ENCODE data around the gene GIMAP8. TPM values are rescaled to one million over a fixed set of nuclear protein-coding genes. Genes with fewer than 3 reads are reported as not detected.

GIMAP8 gene
- total and polyA plus RNA-seq, 2 of the 8 experiments (the other 6 are each of a cell fraction or from before 2014, with no cell fraction given), result not detected

DNA sequence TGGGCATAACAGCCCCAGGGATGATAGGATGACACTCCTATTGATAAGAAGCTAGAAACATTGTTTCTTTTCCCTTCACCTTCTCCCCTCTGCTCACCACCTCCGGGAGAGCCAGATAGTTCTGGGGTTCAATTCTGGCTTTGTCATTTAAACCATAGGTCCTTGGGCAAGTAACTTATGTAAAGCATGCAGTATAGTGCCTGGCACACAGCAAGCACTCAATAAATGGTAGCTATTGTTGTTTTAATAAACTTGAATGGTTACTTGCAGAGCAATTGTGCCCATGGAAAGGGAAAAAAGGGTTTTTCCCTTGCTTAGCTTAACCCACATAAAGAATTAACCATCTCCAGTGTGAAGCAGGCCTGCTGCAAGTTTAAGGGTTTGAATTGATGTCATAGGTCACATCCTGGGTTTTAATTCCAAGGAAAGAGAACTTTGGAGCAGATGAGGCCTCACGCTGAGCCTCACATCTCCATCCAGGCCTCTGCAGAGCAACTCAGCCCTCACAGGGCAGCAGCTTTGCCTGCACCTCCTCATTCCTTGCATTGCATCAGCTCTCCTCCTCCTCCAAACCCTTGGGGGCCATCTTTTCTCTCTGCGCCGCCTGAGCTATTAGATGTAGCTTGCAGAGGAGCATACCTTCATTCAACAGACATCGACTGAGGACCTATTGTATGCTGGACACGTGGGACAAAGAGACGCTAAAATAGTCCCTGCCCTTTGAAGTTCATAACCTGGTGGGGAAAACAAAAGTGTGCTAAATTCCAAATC, 48.4 kb upstream of the GIMAP8 start (continued):
- TF ChIP-seq TEAD4 (IDR thresholded peaks at IDR 0.05; ENCODE audit: low read depth, low read length) (peak; percentile 53), SIN3A (conservative IDR thresholded peaks at IDR 0.05 in 1 of 2, IDR thresholded peaks at IDR 0.05 in 1 of 2; ENCODE audit: low read depth in 1 of 2, low read length in 2 of 2) (no peak), KDM1A (IDR thresholded peaks at IDR 0.05; ENCODE audit: borderline replicate concordance, low read length) (peak; percentile 64; the same call in 1 of the 2 replicates), HDAC2 (IDR thresholded peaks at IDR 0.05; ENCODE audit: borderline replicate concordance in 1 of 2, low read depth in 2 of 2, low read length in 2 of 2) (peak; percentile 53 to 78; a peak in 2 of 4 replicates), CTBP2 (IDR thresholded peaks at IDR 0.05; ENCODE audit: borderline replicate concordance, insufficient read depth, insufficient read length, low read length) (no peak), HDAC6 (IDR thresholded peaks at IDR 0.05; ENCODE audit: low read depth, low read length) (no peak), CREB1 (IDR thresholded peaks at IDR 0.05) (peak; percentile 50; the same call in 1 of the 2 replicates), NRF1 (IDR thresholded peaks at IDR 0.05; ENCODE audit: low read depth, low read length) (no peak), CHD2 (IDR thresholded peaks at IDR 0.05; ENCODE audit: low read length) (no peak), EZH2 (IDR thresholded peaks at IDR 0.05; ENCODE audit: low read depth, low read length, severe bottlenecking) (no peak), CBX5 (IDR thresholded peaks at IDR 0.05; ENCODE audit: low read depth, low read length) (no peak), ASH2L (IDR thresholded peaks at IDR 0.05; ENCODE audit: low read length) (peak; percentile 34), TAF7 (optimal IDR thresholded peaks at IDR 0.05; ENCODE audit: borderline replicate concordance, low read depth, low read length) (peak; percentile 15), PHF8 (conservative IDR thresholded peaks at IDR 0.05; ENCODE audit: low read depth, low read length) (no peak), SP1 (IDR thresholded peaks at IDR 0.05; ENCODE audit: low read depth, low read length) (peak; percentile 72), TBP (IDR thresholded peaks at IDR 0.05; ENCODE audit: low read depth, low read length) (peak; percentile 71), POLR2A (IDR thresholded peaks at IDR 0.05; ENCODE audit: control extremely low read depth in 1 of 2, low read depth in 2 of 2, low read length in 2 of 2) (peak in 1 of 2 experiments; percentile 74; a peak in 1 of 3 replicates), CBX8 (IDR thresholded peaks at IDR 0.05; ENCODE audit: borderline replicate concordance, low read depth, low read length) (no peak), EP300 (IDR thresholded peaks at IDR 0.05; ENCODE audit: borderline replicate concordance in 1 of 2, low read depth in 2 of 2, low read length in 2 of 2) (peak in 1 of 2 experiments; percentile 67; a peak in 1 of 3 replicates), MAFK (IDR thresholded peaks at IDR 0.05; ENCODE audit: low read depth, low read length) (no peak), RBBP5 (IDR thresholded peaks at IDR 0.05; ENCODE audit: borderline replicate concordance, low read depth, low read length) (no peak)
- TF ChIP-seq, protein P1, sequence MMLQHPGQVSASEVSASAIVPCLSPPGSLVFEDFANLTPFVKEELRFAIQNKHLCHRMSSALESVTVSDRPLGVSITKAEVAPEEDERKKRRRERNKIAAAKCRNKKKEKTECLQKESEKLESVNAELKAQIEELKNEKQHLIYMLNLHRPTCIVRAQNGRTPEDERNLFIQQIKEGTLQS (IDR thresholded peaks at IDR 0.05; ENCODE audit: insufficient read depth, low read depth, low read length), result peak; percentile 54; the same call in 1 of the 2 replicates
- TF ChIP-seq, protein P2, sequence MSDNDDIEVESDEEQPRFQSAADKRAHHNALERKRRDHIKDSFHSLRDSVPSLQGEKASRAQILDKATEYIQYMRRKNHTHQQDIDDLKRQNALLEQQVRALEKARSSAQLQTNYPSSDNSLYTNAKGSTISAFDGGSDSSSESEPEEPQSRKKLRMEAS (IDR thresholded peaks at IDR 0.05), result peak; percentile 45

Data from H1 (cell line).